ENCODE measurements around the gene IL13RA1.
"Not testable (repeated sequence)": the region's sequence is repeated elsewhere in the genome, so short reads cannot be mapped to it uniquely, and the experiment has no call there.

IL13RA1 gene

GRCh38 chrX:118729042-118729652 is 1.7 kb downstream of the IL13RA1 start:
- no peak for DNase-seq

- no peak for DNase-seq
These were observed 3.3 kb downstream of the IL13RA1 start for GRCh38 chrX:118730500-118731247.

GRCh38 chrX:118732551-118732950 is 5.1 kb downstream of the IL13RA1 start:
- not testable (repeated sequence) for DNase-seq

DNA sequence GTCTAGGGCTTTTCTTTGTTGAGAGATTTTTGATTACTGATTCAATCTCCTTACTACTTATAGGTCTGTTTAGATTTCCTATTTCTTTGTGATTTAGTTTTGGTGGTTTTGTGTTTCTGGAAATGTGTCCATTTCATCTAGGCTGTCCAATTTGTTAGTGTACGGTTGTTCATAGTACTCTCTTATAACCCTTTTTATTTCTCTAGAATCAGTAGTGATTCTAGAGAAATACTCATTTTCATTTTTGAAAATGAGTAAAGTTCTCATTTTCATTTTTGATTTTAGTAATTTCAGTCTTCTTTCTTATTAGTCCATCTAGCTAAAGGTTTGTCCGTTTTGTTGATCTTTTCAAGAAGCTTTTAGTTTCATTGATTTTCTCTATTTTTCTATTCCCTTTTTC is 7.5 kb downstream of the IL13RA1 start:
- DNase-seq: no peak

DNA sequence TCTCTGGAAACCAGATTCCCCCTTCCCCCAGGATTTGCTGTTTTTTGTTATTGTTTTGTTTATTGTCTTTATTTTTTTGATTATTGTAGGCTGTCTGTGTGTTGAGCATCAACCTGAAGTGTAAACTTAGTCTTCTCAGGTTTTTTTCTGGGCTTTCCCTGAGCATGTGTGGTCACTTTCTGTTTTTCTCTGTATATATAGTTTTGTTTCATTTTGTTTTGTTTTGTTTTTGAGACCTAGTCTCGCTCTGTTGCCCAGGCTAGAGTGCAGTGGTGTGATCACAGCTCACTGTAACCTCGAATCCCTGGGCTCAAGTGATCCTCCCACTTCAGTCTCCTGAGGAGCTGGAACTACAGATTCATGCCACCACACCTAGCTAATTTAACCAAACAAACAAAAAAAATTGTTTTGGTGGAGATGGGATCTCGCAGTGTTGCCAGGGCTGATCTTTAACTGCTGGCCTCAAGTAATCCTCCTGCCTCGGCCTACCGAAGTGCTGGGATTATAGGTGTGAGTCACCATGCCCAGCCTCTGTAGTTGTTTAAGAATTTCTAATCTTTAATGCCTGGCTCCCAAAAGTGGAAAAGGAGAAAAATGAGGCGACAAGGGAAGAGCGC is 9.1 kb downstream of the IL13RA1 start:
- DNase-seq: no peak

GRCh38 chrX:118739577-118739976 is 12.2 kb downstream of the IL13RA1 start:
- no peak for DNase-seq

GRCh38 chrX:118740276-118740889 is 13.0 kb downstream of the IL13RA1 start:
- DNase-seq: no peak

DNA sequence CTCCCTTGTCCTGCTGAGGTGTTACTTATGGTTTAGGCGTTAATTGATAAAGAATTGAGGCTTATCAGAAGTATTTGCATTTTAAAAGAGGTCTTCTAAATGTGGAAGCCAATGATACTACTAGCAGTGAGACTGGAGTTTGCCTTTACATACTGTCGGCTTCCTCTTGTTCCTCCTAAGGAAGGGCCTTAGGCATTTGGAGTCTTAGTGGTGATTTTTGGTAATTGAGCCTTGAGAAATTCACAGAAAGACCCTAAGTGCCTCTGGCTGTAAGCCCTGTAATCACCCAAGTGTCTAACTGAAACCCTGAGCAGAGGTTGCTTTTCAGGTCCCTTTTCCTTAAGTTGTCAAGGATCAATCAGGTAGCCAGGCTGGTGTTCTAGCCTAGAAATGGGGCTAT is 14.8 kb downstream of the IL13RA1 start:
- no peak for DNase-seq

DNA sequence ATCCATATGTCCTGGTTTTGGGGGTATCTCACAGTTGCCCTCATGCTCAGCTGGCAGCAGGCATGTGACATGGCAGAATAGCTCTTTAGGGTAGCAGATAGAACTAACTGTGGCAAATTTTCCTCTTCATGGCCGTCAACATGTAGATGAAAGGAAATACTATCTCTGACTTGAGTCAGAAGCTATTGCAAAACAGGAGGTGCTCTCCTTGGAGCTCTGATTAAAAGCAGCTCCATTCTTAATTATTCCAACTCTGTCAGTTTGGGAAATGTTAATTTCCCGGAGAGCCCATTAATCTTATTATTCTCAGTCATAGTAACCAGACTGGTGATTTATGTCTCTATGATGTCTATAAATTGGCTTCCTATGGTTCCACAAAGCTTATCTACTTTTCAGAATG is 18.2 kb downstream of the IL13RA1 start:
- no peak for DNase-seq

- no peak for DNase-seq
These were observed 24.8 kb downstream of the IL13RA1 start for GRCh38 chrX:118751950-118752783.

DNA sequence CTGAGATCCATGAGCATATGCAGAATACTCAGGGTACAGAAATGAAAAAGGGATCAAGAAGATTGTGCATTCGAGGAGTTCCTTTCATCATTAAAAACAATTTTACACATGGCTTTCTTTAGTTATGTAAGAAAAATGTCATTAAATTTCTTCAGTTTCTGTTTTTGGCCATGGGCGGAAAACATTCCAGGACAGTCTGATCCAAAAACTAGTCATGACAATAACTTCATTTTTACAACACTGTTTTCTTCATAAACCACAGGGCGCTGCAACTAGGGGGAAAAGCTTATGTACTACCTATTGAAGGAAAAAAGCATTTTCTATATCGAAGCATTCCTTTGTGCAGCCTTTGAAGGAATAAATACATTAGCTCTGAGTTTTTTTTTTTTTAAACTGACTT is 28.2 kb downstream of the IL13RA1 start:
- DNase-seq: no peak

DNA sequence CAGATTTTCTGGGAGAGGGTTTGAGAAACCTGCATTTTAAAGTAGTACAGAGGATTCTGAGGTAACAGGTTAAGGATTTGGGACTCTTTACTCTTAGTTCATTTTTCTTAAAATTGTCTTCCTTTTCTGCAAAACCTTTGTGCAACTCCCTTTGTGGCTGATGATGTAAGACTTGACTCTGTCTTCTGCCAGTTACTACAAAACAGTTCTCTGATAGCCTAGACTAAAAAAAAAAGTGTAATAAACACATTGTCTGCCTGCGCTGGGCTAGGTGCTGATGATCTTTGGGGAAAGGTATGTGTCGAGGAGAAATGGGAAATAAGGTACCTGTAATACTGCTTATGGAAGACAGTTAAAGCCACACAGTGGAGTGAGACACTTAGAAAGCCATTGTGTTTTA is 28.7 kb downstream of the IL13RA1 start:
- no peak for DNase-seq

DNA sequence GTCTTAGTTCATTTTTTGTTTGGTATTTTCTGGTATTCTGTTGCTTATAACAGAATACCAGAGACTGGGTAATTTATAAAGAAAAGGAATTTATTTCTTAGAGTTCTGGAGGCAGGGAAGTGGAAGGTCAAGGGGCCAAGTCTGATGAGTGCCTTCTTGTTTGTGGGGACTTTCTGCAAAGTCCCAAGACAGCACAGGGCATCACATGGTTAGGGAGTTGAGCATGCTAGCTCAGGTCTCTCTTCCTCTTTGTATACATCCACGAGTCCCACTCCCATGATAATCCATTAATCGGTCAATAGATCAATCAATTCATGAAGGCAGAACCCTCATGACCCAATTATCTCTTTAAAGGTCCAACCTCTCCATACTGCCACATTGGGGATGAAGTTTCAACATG is 31.1 kb downstream of the IL13RA1 start:
- no peak for DNase-seq

GRCh38 chrX:118760025-118760424 is 32.6 kb downstream of the IL13RA1 start:
- no peak for DNase-seq

DNA sequence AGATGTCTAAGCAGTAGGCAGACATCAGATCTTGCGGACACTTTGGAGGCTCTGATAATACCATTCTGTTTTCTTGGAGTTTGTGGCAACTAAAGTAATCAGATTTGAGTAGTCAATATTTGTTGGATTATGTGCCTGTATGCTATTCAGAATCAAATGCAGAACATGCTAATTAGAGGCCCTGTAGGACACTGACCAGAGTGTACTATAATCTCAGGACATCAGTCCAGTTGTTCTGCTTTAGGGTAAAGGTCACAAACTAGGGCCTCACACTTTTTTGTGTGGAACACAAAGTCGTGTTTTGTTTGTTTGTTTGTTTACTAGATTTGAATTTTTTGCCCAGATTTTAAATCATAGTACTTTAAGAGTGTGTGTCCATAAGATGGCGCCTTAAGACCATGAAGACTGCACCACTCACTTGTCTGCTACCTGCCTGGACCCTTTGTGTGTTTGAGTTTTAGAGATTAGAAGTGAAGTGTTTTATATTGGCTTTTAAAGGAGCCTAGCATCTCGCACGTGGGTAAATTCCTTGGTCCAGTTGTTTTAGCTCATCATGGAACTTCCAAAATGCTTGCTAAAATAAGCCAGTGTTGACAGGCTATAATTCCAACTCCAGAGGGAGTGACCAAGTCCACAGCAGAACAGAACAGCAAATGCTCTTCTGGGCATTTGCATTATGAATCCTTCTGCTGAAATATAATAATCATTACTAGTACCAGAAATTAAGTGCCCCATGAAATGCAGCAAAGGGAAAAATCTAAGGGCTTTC is 34.7 kb downstream of the IL13RA1 start:
- DNase-seq: peak; percentile 14

DNA sequence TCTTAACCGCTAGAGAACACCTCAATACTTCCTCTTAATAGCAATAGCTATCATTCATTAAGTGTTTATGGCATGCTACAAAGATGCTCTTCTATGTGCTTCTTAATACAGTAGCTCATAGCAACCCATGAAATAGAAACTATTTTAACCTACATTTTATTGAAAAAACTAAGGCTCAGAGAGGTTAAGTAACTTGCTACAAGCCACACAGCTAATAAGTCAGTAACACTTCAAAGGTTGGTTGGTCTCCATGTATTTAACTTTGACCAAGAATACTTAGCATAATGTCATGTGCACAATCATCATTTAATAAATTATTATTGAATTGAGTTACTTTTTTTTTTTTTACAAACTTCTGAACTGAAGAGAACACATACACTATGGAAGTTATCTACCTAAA is 36.1 kb downstream of the IL13RA1 start:
- DNase-seq: no peak

DNA sequence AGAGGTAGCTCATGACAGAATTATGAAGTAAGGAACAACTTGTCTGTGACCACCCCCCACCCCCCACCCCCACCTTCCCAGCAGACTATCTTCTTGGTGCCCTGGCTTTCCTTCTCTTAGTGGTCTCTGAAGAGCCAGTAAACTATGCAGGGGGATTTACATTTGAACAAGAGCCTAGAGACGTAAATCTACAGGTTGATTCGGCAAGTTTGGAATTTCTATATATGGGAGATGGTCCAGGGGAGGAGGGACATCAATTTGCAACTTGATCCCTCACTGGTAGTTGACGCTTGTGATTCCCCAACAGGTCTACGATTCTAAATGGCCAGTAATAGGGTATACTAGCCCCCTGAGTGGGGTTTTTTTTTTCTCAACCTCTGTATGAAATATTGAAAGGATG is 36.7 kb downstream of the IL13RA1 start:
- no peak for DNase-seq

- DNase-seq: no peak
These were observed 42.8 kb downstream of the IL13RA1 start for GRCh38 chrX:118770133-118770760.

DNA sequence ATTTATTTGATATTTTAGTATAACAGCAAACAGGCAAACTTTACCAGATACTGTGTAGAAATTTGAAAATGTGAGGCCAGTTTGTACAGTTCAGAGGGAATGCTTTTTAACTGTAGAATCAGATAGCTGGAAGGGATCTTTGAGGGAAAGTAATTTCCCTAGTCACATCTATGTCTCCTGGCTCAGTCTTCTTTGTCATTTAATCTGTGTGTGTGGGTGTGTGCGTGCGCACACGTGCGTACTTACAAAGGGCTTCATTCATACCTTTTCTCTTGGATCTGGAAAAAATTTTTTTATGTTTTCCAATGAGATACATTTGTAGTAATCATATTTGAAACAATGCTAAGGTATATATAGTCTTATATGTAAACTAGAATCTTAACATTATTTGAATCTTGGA is 44.6 kb downstream of the IL13RA1 start:
- DNase-seq: no peak

DNA sequence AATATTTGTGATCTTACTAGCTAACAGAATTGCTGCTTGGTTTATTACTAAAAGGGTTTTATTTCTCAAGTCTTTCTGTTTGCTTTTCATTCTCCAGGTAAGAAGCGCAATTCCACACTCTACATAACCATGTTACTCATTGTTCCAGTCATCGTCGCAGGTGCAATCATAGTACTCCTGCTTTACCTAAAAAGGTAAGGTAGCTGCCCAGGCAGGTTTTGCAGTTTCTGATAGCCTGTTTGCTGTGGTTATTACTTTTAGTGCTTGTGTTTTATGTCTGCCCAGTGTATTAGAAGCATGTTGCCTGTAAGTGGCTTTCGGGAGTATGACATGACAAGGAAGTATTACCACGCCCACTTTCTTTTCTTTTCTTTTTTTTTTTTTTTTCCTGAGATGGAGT is 46.4 kb downstream of the IL13RA1 start:
- no peak for DNase-seq

DNA sequence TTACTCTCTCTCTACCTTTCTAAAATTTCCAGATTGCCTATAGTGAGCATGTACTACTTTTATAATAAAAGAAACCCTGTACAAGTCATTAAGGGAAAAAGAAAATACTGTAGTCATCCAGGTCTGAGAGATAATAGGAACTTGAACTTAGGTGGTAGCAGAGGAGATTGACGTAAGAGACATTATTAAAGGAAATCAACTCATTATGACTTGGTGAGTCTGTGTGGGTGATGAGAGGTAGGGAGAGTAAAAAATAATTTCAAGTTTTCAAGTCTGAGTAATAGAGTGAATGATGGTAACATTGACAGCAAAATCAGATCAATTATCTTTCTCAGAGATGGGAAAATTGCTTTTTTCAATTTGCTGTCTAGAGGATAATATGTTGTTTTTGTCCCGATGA is 52.2 kb downstream of the IL13RA1 start:
- DNase-seq: no peak

- DNase-seq: no peak
These were observed 53.1 kb downstream of the IL13RA1 start for GRCh38 chrX:118780509-118780908.

Data from NCI-H1694 treated with DMSO at 0.1 percent for 48 hours (cell line).